ENCODE data around the gene MITD1. TPM values are rescaled to one million over a fixed set of nuclear protein-coding genes. Genes with fewer than 3 reads are reported as not detected.

The MITD1 gene
- polyA plus RNA-seq, 1 donor from 2014 or later: 87.7 TPM

- no peak overlapping the region for H2AFZ ChIP-seq (ENCODE audit: low read depth, low read length)
- no peak overlapping the region for H3K4me2 ChIP-seq (ENCODE audit: low read length)
- H3K9ac ChIP-seq (ENCODE audit: low read length): no peak overlapping the region
- no peaks in the 10 kb centered on the region for H3F3A ChIP-seq (ENCODE audit: insufficient read depth, low read length, poor library complexity, severe bottlenecking)
- TF ChIP-seq TAF1 (IDR thresholded peaks at IDR 0.05; ENCODE audit: low read depth): no peak
- no peak for TF ChIP-seq EZH2 (IDR thresholded peaks at IDR 0.05; ENCODE audit: borderline replicate concordance, insufficient read depth, low read length, poor library complexity, severe bottlenecking)
- no peaks in the 10 kb centered on the region for H3K79me2 ChIP-seq (replicated peaks; ENCODE audit: insufficient read depth, low read length)
- H3K9me2 ChIP-seq (ENCODE audit: insufficient read depth, low read length): no peaks in the 10 kb centered on the region
- H3K9me3 ChIP-seq (ENCODE audit: low read length): no peaks in the 10 kb centered on the region
- no peaks in the 10 kb centered on the region for H3K36me3 ChIP-seq (ENCODE audit: insufficient read depth, low read length)
- H3K27ac ChIP-seq (ENCODE audit: low read length): no peak overlapping the region
- H3K27me3 ChIP-seq (ENCODE audit: insufficient read depth, low read depth, low read length): no peaks in the 10 kb centered on the region
- no peak overlapping the region for H3K4me3 ChIP-seq (ENCODE audit: low read length)
- no peaks in the 10 kb centered on the region for H4K20me1 ChIP-seq (ENCODE audit: insufficient read depth)
These were observed 9.3 kb downstream of the MITD1 start for GRCh38 chr2:99171377-99172140.

- Histone ChIP-seq H3K27ac (ENCODE audit: low read length) (no peak overlapping the region), H3K9ac (ENCODE audit: low read length) (no peak overlapping the region), H3F3A (ENCODE audit: insufficient read depth, low read length, poor library complexity, severe bottlenecking) (no peaks in the 10 kb centered on the region), H3K36me3 (ENCODE audit: insufficient read depth, low read length) (no peaks in the 10 kb centered on the region), H3K79me2 (replicated peaks; ENCODE audit: insufficient read depth, low read length) (no peaks in the 10 kb centered on the region), H2AFZ (ENCODE audit: low read depth, low read length) (no peak overlapping the region), H3K4me3 (ENCODE audit: low read length) (no peak overlapping the region), H3K27me3 (ENCODE audit: insufficient read depth, low read depth, low read length) (no peaks in the 10 kb centered on the region), H3K9me3 (ENCODE audit: low read length) (no peaks in the 10 kb centered on the region), H4K20me1 (ENCODE audit: insufficient read depth) (no peaks in the 10 kb centered on the region), H3K4me2 (ENCODE audit: low read length) (no peak overlapping the region), H3K9me2 (ENCODE audit: insufficient read depth, low read length) (no peaks in the 10 kb centered on the region)
- no peak for TF ChIP-seq POLR2AphosphoS5 (IDR thresholded peaks at IDR 0.05)
- TF ChIP-seq RAD21 (conservative IDR thresholded peaks at IDR 0.05): no peak
- no peak for TF ChIP-seq CTCF (IDR thresholded peaks at IDR 0.05; ENCODE audit: poor library complexity, severe bottlenecking)
- no peak for TF ChIP-seq EZH2 (IDR thresholded peaks at IDR 0.05; ENCODE audit: borderline replicate concordance, insufficient read depth, low read length, poor library complexity, severe bottlenecking)
- no peak for TF ChIP-seq MXI1 (conservative IDR thresholded peaks at IDR 0.05; ENCODE audit: poor library complexity, severe bottlenecking)
These were observed 11.3 kb downstream of the MITD1 start for GRCh38 chr2:99169534-99169933.

GRCh38 chr2:99166218-99166617, 14.6 kb downstream of the MITD1 start:
- H2AFZ ChIP-seq (ENCODE audit: low read depth, low read length): no peak overlapping the region
- H3K9me3 ChIP-seq (ENCODE audit: low read length): no peaks in the 10 kb centered on the region
- TF ChIP-seq RAD21 (conservative IDR thresholded peaks at IDR 0.05): no peak
- no peak for TF ChIP-seq EZH2 (IDR thresholded peaks at IDR 0.05; ENCODE audit: borderline replicate concordance, insufficient read depth, low read length, poor library complexity, severe bottlenecking)
- TF ChIP-seq TAF1 (IDR thresholded peaks at IDR 0.05; ENCODE audit: low read depth): no peak
- TF ChIP-seq MXI1 (conservative IDR thresholded peaks at IDR 0.05; ENCODE audit: poor library complexity, severe bottlenecking): no peak
- no peak for TF ChIP-seq CTCF (IDR thresholded peaks at IDR 0.05; ENCODE audit: poor library complexity, severe bottlenecking)
- TF ChIP-seq SMC3 (conservative IDR thresholded peaks at IDR 0.05; ENCODE audit: poor library complexity): no peak
- TF ChIP-seq REST (IDR thresholded peaks at IDR 0.05; ENCODE audit: borderline replicate concordance): no peak
- TF ChIP-seq POLR2AphosphoS5 (IDR thresholded peaks at IDR 0.05): no peak
- TF ChIP-seq EP300 (conservative IDR thresholded peaks at IDR 0.05; ENCODE audit: poor library complexity, severe bottlenecking): no peak
- H3K9ac ChIP-seq (ENCODE audit: low read length): no peak overlapping the region
- no peak overlapping the region for H3K4me3 ChIP-seq (ENCODE audit: low read length)
- no peaks in the 10 kb centered on the region for H3F3A ChIP-seq (ENCODE audit: insufficient read depth, low read length, poor library complexity, severe bottlenecking)
- no peaks in the 10 kb centered on the region for H3K27me3 ChIP-seq (ENCODE audit: insufficient read depth, low read depth, low read length)
- no peak overlapping the region for H3K4me2 ChIP-seq (ENCODE audit: low read length)
- H3K79me2 ChIP-seq (replicated peaks; ENCODE audit: insufficient read depth, low read length): no peaks in the 10 kb centered on the region
- H3K9me2 ChIP-seq (ENCODE audit: insufficient read depth, low read length): no peaks in the 10 kb centered on the region
- H3K27ac ChIP-seq (ENCODE audit: low read length): no peak overlapping the region
- H4K20me1 ChIP-seq (ENCODE audit: insufficient read depth): no peaks in the 10 kb centered on the region
- H3K36me3 ChIP-seq (ENCODE audit: insufficient read depth, low read length): peaks cover 6% of the 10 kb centered on the region
